GM21381 (cell line): ENCODE results near the gene DDX42.
"Not testable (repeated sequence)": the region's sequence is repeated elsewhere in the genome, so short reads cannot be mapped to it uniquely, and the experiment has no call there.

Experiments
- ATAC-seq: cut with Tn5 transposase; IDR thresholded peaks from one replicate; pipeline ENCODE4 v1.9.1; 2021; ENCODE audit warnings: mild to moderate bottlenecking, moderate library complexity; ENCODE audit not compliant: unreplicated experiment

Gene DDX42

DNA sequence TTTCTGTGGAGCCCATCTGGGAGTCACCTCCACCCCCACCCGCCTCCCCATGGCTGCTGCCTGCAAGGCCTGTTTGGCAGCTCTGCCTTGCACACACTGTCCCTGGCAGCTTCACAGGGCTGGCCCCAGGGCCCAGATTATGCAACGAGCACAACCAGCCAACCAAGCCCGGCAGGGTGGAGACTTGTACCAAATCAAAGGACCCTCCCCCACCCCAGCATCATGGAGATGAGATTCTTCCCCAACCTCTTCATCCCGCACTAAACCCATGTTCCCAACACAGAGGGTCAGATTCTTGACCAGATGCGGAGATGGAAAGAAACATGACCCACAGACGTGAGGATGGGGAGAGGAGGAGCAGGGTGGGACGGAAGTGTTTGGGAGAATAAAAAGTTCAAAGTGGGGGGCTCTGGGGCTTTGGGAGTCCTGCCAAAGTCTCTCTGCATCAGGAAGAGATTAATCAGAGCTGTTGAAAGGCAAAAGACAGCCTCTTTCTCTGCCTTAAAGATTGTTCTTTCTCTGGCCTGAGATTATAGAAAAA is 64.7 kb downstream of the DDX42 start:
- ATAC-seq, result no peak

DNA sequence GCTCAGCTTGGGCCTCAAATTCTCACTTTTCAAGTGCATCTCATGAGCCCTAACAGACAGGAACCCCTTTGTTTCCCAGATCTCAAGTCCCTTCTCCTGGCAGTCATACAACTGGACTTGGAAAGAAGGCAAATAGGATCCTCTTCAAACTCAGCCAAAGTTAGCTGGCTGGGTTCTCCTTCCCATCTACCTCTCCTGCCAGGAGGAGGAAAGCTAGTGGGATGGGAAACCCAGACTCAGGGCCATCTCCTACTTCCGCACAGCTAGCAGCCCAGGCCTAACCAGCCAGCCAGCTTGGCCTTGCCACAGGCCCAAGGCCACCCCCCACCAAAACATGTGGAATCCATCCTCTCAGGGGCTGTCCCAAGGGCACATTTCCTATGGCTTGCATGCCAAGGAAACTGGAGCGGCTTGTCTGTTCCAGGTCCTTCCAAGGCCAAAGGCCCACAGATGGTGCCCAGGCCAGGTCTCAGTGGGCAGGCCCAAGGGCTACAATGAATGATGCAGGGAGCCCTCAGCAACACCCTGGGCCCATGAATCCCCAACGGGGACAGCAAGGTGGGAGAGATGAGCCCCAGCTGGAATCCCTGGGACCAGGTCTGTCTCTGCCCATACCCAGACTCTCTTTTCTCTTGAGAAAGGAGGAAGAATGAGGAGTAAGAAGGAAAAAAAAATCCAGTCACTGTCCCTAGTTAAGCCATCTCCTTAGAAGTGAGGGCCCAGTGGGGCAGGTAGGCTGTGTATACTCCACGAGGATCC is 66.8 kb downstream of the DDX42 start:
- no peak for ATAC-seq

DNA sequence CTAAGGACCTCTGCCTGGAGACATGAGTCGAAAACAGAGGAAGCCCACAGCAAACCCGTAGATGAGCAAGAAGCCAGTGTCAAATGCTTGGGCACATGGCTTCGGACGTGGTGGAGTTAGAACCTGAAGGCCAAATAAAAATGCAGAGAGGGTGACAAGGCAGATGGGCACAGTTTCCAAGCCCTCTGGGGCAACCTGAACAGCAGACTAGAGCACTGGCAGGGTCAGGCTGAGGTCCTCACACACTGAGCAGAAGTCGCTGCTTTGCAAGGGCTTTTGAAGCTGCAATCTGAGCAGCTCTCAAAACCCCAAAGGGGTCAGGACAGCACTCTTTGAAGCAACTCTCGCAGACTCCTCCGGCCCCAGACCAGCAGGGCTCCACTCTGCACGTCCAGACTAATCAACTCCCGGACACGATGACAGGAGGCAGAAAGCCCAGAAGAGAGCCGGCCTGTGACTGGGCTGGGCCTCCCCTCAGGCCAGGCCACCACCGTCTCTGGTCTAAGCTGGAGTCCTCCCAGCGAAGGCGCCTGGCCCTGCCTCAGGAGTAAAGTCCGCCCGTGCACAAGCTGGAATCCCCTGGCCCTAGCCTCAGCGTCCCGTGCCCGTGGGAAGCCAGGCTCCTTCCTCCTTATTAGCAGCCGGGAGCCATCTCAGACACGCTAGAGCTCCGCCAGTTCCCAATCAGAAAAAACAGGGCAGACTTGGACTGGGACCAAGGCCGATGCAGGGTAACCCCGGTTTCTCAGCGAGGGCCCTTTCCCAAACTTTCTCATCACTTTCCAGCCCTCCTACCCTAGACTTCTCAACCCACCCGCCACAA is 67.6 kb downstream of the DDX42 start:
- ATAC-seq, result no peak

DNA sequence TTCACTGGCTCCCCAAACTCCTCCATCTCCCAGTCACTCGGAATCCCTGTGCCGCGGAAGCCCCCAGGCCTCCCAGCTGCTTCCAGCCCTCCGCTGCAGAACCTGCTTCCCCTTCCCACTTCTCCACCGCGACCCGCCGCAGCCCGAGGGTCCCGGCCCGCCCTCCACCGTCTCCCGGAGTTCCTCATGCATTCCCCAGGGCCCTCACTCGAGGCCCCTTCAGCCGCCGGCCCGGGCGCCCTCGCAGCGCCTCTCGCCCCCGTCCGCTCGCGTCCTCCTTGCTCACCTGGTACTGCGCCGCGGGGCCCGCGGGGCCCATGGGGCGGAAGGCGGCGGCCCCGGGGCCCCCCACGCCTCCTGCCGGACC is 68.2 kb downstream of the DDX42 start:
- peak; percentile 31 for ATAC-seq

DNA sequence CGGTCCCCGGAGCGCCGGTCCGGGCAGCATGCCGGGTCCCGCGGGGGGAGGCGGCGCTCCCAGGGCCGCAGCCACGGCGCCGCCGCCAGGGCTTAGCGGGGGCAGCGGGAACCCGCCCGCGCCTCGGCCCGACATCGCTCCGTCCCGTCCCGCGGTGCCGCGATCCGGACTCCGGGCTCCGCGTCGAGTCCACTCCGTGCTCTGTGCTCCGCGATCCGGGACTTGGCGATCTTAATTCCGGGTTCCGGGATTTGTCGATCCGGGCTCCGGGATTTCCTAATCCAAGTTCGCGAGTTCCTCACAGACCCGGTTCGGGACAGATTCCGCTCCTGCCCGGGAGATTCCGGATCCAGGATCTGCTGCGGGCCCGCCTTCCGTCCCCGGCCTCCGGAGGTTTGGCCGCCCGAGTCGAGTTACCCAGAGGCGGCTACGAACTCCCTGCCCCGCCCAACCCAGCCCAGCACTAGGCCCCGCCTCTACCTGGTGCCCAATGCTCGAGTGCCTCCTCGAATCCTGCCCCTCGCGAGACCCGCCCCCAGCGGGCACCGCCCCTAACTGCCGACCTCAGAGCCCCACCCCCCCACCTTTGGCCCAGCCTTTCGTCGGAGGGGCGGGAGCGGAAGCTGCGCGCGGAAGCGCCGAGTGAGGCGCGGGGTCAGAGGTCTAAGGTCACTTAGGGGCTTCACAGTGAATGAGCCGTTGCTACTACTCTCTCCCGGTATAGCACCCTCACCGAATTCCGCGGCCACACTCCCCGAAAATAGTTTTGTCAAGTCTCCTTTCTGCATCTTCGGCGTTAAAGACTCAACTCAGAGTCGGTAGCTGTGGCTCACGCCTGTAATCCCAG is 68.8 kb downstream of the DDX42 start, which contains the start of gene SMARCD2:
Gene SMARCD2 (minus strand): TSS at position 146 of the 847 bp plus-strand sequence. CDS start 11 bp downstream, at position 135.
- peak; percentile 80 for ATAC-seq

DNA sequence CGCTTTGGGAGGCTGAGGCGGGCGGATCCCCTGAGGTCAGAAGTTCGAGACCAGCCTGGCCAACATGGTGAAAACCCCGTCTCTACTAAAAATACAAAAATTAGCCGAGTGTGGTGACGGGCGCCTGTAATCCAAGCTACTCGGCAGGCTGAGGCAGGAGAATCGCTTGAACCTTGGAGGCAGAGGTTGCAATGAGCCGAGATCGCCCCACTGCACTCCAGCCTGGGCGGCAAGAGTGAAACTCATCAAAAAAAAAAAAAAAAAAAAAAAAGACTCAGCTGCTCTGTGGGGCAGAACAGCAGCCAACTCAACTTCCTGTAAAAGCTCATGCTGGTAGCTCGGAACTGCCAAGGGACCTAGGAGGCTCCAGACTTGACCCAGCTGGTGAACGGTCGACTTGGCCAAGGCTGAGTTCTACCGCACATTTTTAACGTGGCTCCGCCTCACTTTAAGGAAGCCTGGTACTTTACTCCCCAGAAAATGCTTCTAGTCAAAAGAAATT is 69.5 kb downstream of the DDX42 start:
- not testable (repeated sequence) for ATAC-seq

DNA sequence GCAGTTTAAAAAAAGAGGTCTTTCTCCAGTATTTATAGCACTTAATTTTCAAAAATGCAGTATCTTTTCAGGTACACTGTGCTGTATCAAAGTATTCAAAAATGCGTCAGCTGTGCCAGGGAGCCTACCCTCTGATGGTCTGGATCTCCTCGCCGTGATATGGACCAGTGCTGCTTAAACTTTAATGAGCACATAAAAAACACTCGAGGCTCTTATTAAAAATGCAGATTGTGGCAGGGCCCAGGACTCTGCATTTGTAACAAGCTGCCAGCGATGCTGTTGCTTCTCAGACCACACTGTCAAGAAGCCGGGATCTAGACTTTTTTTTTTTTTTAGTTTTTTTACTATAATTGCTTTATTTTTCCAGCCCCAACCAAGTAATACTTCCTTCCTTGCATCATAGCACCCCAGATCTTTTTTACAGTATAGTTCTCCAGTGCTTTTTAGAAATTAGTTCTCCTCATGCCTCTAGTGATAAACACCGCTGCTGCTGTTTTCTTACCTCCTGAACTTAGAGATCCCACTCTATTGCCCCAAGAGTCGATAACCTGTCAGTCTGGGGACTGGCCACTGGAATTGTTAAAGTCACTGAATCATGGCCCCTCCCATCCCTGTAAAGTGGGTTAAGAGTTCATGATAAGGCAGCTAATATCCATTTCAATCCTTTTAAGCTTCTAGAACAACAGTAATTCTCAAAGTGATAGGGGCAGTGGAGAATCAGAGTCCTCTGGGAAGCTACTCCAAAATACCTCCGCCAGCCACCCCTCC is 70.1 kb downstream of the DDX42 start:
- ATAC-seq, result no peak

DNA sequence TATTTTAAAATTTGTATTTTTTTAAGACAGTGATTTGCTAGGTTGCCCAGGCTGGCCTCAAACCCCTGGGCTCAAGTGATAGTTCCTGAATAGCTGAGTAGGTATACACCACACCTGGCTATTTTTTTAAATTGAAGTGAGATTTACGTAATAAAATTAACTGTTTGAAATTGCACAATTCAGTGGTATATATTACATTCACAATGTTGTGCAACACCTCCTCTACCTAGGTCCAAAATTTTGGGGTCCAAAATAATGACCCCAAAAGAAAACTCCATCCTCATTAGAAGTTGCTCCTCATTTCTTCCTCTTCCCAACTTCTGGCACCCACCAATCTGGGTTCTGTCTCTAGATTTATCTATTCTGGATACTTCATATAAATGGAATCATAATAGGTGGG is 71.5 kb downstream of the DDX42 start:
- no peak for ATAC-seq

DNA sequence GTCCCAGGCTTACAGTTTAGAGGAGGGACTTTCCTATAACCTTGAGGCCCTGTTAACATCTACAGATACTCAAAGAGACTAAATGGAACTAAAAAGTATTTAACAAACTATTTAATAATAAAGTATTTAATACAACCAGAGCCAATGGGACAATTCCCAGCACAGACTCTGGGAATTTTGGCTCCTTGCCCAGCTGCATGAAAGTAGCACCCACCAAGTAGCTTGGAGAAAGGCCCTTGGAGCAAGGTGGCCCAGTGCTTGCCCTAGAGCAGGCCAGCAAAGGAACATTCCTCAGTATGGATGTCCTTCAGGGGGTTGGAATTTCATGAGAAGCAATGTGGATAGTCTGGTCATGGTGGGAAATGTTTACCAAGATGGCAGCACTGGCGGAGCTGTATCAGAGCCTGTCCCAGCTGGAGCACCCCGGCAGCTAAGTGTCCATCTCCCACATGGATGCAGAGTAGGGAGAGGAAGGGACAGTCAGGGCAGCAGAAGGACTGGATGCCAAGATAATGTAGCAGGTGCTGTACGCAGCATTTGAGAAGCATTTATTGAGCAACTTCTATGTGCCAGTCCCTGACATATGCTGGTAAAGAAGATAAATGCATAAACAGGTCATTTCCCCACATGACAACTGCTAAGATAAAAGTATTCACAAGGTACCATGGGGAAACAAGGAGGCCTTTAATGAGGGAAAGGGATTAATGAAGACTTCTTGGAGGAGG is 73.7 kb downstream of the DDX42 start:
- ATAC-seq, result no peak

DNA sequence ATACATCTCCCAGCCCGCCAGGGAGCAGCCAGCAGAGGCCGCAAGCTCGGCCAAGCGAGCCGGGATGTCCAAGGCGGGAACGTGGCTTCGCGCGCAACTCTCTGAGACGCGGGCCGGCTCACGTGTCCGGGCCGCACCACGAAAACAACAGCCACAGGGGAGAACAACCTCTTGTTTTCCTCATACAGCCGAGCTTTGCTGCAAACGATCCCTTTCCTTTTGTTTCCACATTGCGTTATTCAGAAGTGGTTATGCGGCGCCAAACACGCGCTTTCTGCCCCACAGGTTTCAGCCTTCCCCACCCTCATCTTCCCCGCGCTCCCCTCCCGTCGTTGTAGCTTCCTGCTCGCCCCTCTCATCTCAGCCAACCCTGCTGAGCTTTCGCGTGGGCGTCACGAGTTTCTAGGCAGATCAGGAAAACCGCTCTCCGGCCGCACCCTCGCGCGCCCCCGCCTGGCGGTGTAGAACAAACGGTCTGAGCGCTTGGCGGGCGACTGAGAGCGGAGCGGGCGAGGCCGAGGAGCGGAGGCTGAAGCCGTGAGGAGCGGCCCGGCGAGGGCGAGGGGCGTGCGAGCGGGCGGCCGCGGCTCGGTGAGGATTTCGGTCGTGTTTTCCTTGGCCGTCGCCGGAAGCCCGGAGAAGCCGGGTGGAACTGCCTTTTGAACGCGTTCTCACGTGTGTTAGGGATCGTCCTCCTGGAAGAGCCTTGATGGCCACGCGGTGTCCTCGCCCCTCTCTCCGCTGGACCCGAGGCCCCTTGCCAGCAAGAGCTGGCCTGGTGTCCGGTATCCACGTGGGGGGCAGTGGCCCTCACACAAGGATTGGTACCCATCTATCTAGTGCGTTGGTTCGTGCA is 75.1 kb downstream of the DDX42 start:
- peak; percentile 89 for ATAC-seq

GRCh38 chr17:63850401-63850800 is 76.4 kb downstream of the DDX42 start:
- ATAC-seq, result no peak

DNA sequence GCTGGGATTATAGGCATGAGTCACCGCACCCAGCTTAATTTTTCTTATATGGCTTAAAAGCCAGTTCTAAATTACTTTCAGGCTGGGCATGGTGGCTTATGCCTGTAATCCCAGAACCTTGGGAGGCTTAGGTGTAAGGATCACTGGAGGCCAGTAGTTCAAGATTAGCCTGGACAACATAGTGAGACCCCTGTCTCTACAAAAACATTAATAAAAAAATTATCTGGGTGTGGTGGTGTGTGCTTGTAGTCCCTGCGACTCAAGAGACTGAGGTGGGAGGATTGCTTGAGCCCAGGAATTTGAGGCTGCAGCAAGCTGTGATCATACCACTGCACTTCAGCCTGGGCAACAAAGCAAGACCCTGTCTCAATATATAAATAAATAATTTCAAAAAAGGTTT is 79.3 kb downstream of the DDX42 start:
- no peak for ATAC-seq

- ATAC-seq, result no peak
Observed at GRCh38 chr17:63854709-63855108, 80.7 kb downstream of the DDX42 start.

- ATAC-seq, result no peak
Observed at GRCh38 chr17:63855185-63855584, 81.2 kb downstream of the DDX42 start.

- not testable (repeated sequence) for ATAC-seq
Observed at GRCh38 chr17:63856425-63856824, 82.5 kb downstream of the DDX42 start.

GRCh38 chr17:63859257-63859656 is 85.3 kb downstream of the DDX42 start:
- ATAC-seq, result no peak

DNA sequence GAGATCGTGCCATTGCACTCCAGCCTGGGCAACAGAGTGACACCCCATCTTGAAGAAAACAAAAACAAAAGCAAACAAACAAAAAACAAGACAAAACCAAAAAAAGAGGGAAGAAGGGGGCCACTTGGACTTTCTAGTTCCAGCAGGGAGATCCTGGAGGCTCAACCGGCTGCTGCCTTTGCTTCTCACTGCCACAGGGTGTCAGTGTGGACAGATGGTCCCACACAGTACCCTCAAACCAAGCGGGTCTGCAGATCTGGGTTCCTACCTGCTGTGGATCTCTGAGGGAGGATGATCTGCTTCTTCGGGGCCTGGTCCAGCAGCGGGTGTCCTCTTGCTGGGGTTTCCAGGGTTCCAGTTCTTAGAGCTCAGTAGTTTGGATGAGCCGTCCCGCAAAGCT is 92.7 kb downstream of the DDX42 start:
- not testable (repeated sequence) for ATAC-seq
